Measurements from ENCODE around the gene COTL1. TPM values are rescaled to one million over a fixed set of nuclear protein-coding genes. Genes with fewer than 3 reads are reported as not detected.

Gene COTL1
- total and polyA plus RNA-seq, 4 experiments from 2014 or later = 181 to 683 (median 387) TPM

- POLR2A ChIA-PET (ENCODE audit: partially characterized antibody) = interaction anchor here (0.9 to 2.0 kb wide), 5 partner anchors 9 to 50 kb away, joined by 3 to 5 read pairs (median 4); no protein-coding TSS in a partner anchor
- no peaks in the 10 kb centered on the region for H3K9me3 ChIP-seq (ENCODE audit: control insufficient read depth in 1 of 2, low read length in 2 of 2)
- H3K27me3 ChIP-seq (ENCODE audit: insufficient read depth, low read length) = no peaks in the 10 kb centered on the region
- no peaks in the 10 kb centered on the region for H3K9me3 Mint-ChIP-seq
- peak overlapping the region in 7 of 8 donors; percentile 24 to 76 (median 59) for H3K4me3 Mint-ChIP-seq
- H3K4me1 Mint-ChIP-seq = peaks cover 26 to 40% (median 32%) of the 10 kb centered on the region in 4 donors
- DNase-seq = no peak
- CTCF ChIA-PET (ENCODE audit: partially characterized antibody) = interaction anchor here (0.8 to 1.8 kb wide), 3 partner anchors 38 to 82 kb away, joined by 3 to 6 read pairs (median 4); no protein-coding TSS in a partner anchor
- H3K27ac Mint-ChIP-seq = peak overlapping the region in 5 of 7 donors; percentile 2 to 86 (median 75)
- peaks cover 7 to 10% of the 10 kb centered on the region in 2 donors for H3K36me3 Mint-ChIP-seq
- no peak overlapping the region for H3K4me3 ChIP-seq (ENCODE audit: low read length in 2 of 2)
- H3K27me3 Mint-ChIP-seq = no peaks in the 10 kb centered on the region
- H3K4me1 ChIP-seq (ENCODE audit: insufficient read depth, low read length) = peaks cover 39% of the 10 kb centered on the region
- peak overlapping the region; percentile 1 for H3K27ac ChIP-seq (ENCODE audit: low read depth, low read length)
- no peaks in the 10 kb centered on the region for H3K36me3 ChIP-seq (ENCODE audit: insufficient read depth, low read length)
- intact Hi-C loops (cut with micrococcal nuclease) = no loop called here
These were observed 73.7 kb downstream of the COTL1 start for GRCh38 chr16:84544031-84544773.

- CTCF ChIA-PET (ENCODE audit: partially characterized antibody) = interaction anchor here (0.6 to 1.8 kb wide), 3 partner anchors 8 to 83 kb away, joined by 3 to 6 read pairs (median 4); no protein-coding TSS in a partner anchor
- H3K36me3 ChIP-seq (ENCODE audit: insufficient read depth, low read length) = no peaks in the 10 kb centered on the region
- no peak overlapping the region for H3K4me3 ChIP-seq (ENCODE audit: low read length in 2 of 2)
- intact Hi-C loops (cut with micrococcal nuclease) = no loop called here
- Mint-ChIP-seq H3K4me1 (peaks cover 22 to 35% (median 27%) of the 10 kb centered on the region in 4 donors), H3K27ac (no peak overlapping the region), H3K36me3 (peaks cover 7 to 10% of the 10 kb centered on the region in 2 donors), H3K4me3 (no peak overlapping the region), H3K27me3 (no peaks in the 10 kb centered on the region), H3K9me3 (no peaks in the 10 kb centered on the region)
- no peak overlapping the region for H3K27ac ChIP-seq (ENCODE audit: low read depth, low read length)
- no peak for DNase-seq
- no peaks in the 10 kb centered on the region for H3K9me3 ChIP-seq (ENCODE audit: control insufficient read depth in 1 of 2, low read length in 2 of 2)
- no peaks in the 10 kb centered on the region for H3K27me3 ChIP-seq (ENCODE audit: insufficient read depth, low read length)
- peaks cover 30% of the 10 kb centered on the region for H3K4me1 ChIP-seq (ENCODE audit: insufficient read depth, low read length)
- POLR2A ChIA-PET (ENCODE audit: partially characterized antibody) = interaction anchor here (0.6 to 2.0 kb wide), 6 partner anchors 10 to 51 kb away, joined by 3 to 5 read pairs (median 4); no protein-coding TSS in a partner anchor
These were observed 74.6 kb downstream of the COTL1 start for GRCh38 chr16:84543253-84543652.

- intact Hi-C loops (cut with micrococcal nuclease) = no loop called here
- no peaks in the 10 kb centered on the region for H3K9me3 Mint-ChIP-seq
- no peaks in the 10 kb centered on the region for H3K27me3 Mint-ChIP-seq
- H3K4me3 Mint-ChIP-seq = no peak overlapping the region
- ChIA-PET POLR2A (ENCODE audit: partially characterized antibody) (interaction anchor here (1.0 to 1.6 kb wide), 2 partner anchors 22 to 73 kb away, joined by 3 to 4 read pairs; no protein-coding TSS in a partner anchor), CTCF (ENCODE audit: partially characterized antibody) (interaction anchor here (0.6 to 1.8 kb wide), 2 partner anchors 9 to 79 kb away, joined by 4 to 6 read pairs; no protein-coding TSS in a partner anchor)
- peaks cover 21% of the 10 kb centered on the region for H3K4me1 ChIP-seq (ENCODE audit: insufficient read depth, low read length)
- H3K27ac ChIP-seq (ENCODE audit: low read depth, low read length) = no peak overlapping the region
- H3K36me3 ChIP-seq (ENCODE audit: insufficient read depth, low read length) = no peaks in the 10 kb centered on the region
- no peaks in the 10 kb centered on the region for H3K9me3 ChIP-seq (ENCODE audit: control insufficient read depth in 1 of 2, low read length in 2 of 2)
- peaks cover 7 to 8% of the 10 kb centered on the region in 2 donors for H3K36me3 Mint-ChIP-seq
- H3K4me1 Mint-ChIP-seq = peaks cover 20 to 28% (median 25%) of the 10 kb centered on the region in 4 donors
- no peak overlapping the region for H3K4me3 ChIP-seq (ENCODE audit: low read length in 2 of 2)
- H3K27me3 ChIP-seq (ENCODE audit: insufficient read depth, low read length) = no peaks in the 10 kb centered on the region
- H3K27ac Mint-ChIP-seq = no peak overlapping the region
- DNase-seq = no peak
These were observed 75.7 kb downstream of the COTL1 start for GRCh38 chr16:84541999-84542817.

- CTCF ChIA-PET (ENCODE audit: partially characterized antibody) = interaction anchor here (0.7 to 1.4 kb wide), 3 partner anchors 9 to 215 kb away, joined by 3 to 6 read pairs (median 4); no protein-coding TSS in a partner anchor
- no peak overlapping the region for H3K4me3 ChIP-seq (ENCODE audit: low read length in 2 of 2)
- H3K27ac Mint-ChIP-seq = no peak overlapping the region
These were observed 77.7 kb downstream of the COTL1 start for GRCh38 chr16:84540194-84540593.

GRCh38 chr16:84538222-84538840 lies 79.5 kb downstream of the COTL1 start:
- Mint-ChIP-seq H3K4me3 (no peak overlapping the region), H3K4me1 (peaks cover 0 to 9% (median 3%) of the 10 kb centered on the region in 4 donors), H3K27me3 (no peaks in the 10 kb centered on the region), H3K27ac (no peak overlapping the region), H3K36me3 (no peaks in the 10 kb centered on the region), H3K9me3 (no peaks in the 10 kb centered on the region)
- Histone ChIP-seq H3K9me3 (ENCODE audit: control insufficient read depth in 1 of 2, low read length in 2 of 2) (no peaks in the 10 kb centered on the region), H3K27me3 (ENCODE audit: insufficient read depth, low read length) (no peaks in the 10 kb centered on the region), H3K4me1 (ENCODE audit: insufficient read depth, low read length) (no peaks in the 10 kb centered on the region), H3K36me3 (ENCODE audit: insufficient read depth, low read length) (no peaks in the 10 kb centered on the region), H3K4me3 (ENCODE audit: low read length in 2 of 2) (no peak overlapping the region), H3K27ac (ENCODE audit: low read depth, low read length) (no peak overlapping the region)
- CTCF ChIA-PET (ENCODE audit: partially characterized antibody) = interaction anchor here (1.1 kb wide), 1 partner anchor 33 kb away, joined by 3 read pairs; no protein-coding TSS in a partner anchor
- POLR2A ChIA-PET (ENCODE audit: partially characterized antibody) = interaction anchor here (0.9 to 1.8 kb wide), 2 partner anchors 8 to 11 kb away, joined by 4 to 7 read pairs; no protein-coding TSS in a partner anchor
- intact Hi-C loops (cut with micrococcal nuclease) = no loop called here
- no peak for DNase-seq

More at GRCh38 chr16:84540194-84540593, 77.7 kb downstream of the COTL1 start:
- peaks cover 11 to 18% (median 14%) of the 10 kb centered on the region in 4 donors for H3K4me1 Mint-ChIP-seq
- H3K27me3 ChIP-seq (ENCODE audit: insufficient read depth, low read length) = no peaks in the 10 kb centered on the region
- intact Hi-C loops (cut with micrococcal nuclease) = no loop called here
- no peaks in the 10 kb centered on the region for H3K36me3 ChIP-seq (ENCODE audit: insufficient read depth, low read length)
- POLR2A ChIA-PET (ENCODE audit: partially characterized antibody) = interaction anchor here (0.7 to 1.6 kb wide), 5 partner anchors 9 to 77 kb away, joined by 3 to 6 read pairs (median 4); no protein-coding TSS in a partner anchor
- H3K4me3 Mint-ChIP-seq = no peak overlapping the region
- no peak overlapping the region for H3K27ac ChIP-seq (ENCODE audit: low read depth, low read length)
- H3K36me3 Mint-ChIP-seq = peaks cover 0 to 3% of the 10 kb centered on the region in 2 donors
- no peak for DNase-seq
- no peaks in the 10 kb centered on the region for H3K9me3 Mint-ChIP-seq
- peaks cover 14% of the 10 kb centered on the region for H3K4me1 ChIP-seq (ENCODE audit: insufficient read depth, low read length)
- no peaks in the 10 kb centered on the region for H3K9me3 ChIP-seq (ENCODE audit: control insufficient read depth in 1 of 2, low read length in 2 of 2)
- H3K27me3 Mint-ChIP-seq = no peaks in the 10 kb centered on the region

GRCh38 chr16:84537491-84538151 lies 80.3 kb downstream of the COTL1 start:
- H3K4me3 Mint-ChIP-seq = no peak overlapping the region
- peaks cover 5 to 9% (median 6%) of the 10 kb centered on the region in 4 donors for H3K4me1 Mint-ChIP-seq
- H3K4me3 ChIP-seq (ENCODE audit: low read length in 2 of 2) = no peak overlapping the region
- H3K27me3 Mint-ChIP-seq = no peaks in the 10 kb centered on the region
- H3K27ac Mint-ChIP-seq = no peak overlapping the region
- H3K9me3 Mint-ChIP-seq = no peaks in the 10 kb centered on the region
- no peaks in the 10 kb centered on the region for H3K27me3 ChIP-seq (ENCODE audit: insufficient read depth, low read length)
- DNase-seq = no peak
- intact Hi-C loops (cut with micrococcal nuclease) = no loop called here
- POLR2A ChIA-PET (ENCODE audit: partially characterized antibody) = interaction anchor here (0.9 to 1.8 kb wide), 2 partner anchors 8 to 11 kb away, joined by 4 to 7 read pairs; no protein-coding TSS in a partner anchor
- CTCF ChIA-PET (ENCODE audit: partially characterized antibody) = interaction anchor here (1.1 to 1.2 kb wide), 2 partner anchors 27 to 32 kb away, joined by 3 to 4 read pairs; no protein-coding TSS in a partner anchor
- no peaks in the 10 kb centered on the region for H3K36me3 Mint-ChIP-seq
- H3K27ac ChIP-seq (ENCODE audit: low read depth, low read length) = no peak overlapping the region
- no peaks in the 10 kb centered on the region for H3K36me3 ChIP-seq (ENCODE audit: insufficient read depth, low read length)
- H3K9me3 ChIP-seq (ENCODE audit: control insufficient read depth in 1 of 2, low read length in 2 of 2) = no peaks in the 10 kb centered on the region
- peaks cover 6% of the 10 kb centered on the region for H3K4me1 ChIP-seq (ENCODE audit: insufficient read depth, low read length)
